Midbrain (tissue), 1 donor: ENCODE data around the gene SEZ6.

ENCODE experiments used
- DNase-seq: peaks from one replicate; lab custom pipeline; 2025; lab: John Stamatoyannopoulos, UW

The SEZ6 gene

GRCh38 chr17:28974451-28974850 is 31.4 kb downstream of the SEZ6 start:
- DNase-seq: no peak

- DNase-seq: peak; percentile 19
Measured at GRCh38 chr17:28973425-28973824, 32.4 kb downstream of the SEZ6 start.

GRCh38 chr17:28972437-28972836 is 33.4 kb downstream of the SEZ6 start:
- DNase-seq: no peak

GRCh38 chr17:28970879-28971278 is 35.0 kb downstream of the SEZ6 start:
- DNase-seq: peak; percentile 47

DNA sequence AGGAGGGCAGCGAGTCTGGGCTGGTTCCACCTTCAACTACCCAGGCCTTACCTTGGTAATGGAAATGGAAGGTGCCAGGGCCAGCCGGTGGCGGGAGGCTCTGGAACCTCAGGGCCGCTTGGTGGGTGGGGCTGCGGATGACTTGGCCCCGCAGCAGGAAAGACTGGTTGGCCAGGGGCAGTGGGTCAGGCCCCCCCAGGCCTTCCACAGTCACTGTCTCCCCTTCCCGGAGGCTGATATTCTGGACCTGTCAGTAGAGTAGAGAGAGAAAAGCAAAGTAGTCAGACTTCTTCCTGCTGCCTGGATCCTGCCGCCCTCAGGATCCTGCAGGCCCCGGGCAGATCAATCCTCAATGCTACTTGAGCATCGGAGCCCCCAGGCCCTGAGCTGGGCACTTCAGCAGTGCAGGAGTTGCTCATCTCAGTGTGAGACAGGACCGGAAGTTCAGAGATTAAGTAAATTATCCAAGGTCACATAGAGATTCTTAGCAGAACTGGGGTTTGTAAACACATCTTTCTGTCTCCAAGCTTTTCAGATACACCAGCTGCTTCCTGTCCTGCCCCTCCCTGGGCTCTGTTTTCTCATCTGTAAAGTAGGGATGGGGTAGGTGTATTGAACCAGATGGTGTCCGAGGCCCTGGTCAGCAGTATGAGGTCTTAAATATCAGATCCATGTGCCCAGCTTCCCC is 36.0 kb downstream of the SEZ6 start:
- no peak for DNase-seq

DNA sequence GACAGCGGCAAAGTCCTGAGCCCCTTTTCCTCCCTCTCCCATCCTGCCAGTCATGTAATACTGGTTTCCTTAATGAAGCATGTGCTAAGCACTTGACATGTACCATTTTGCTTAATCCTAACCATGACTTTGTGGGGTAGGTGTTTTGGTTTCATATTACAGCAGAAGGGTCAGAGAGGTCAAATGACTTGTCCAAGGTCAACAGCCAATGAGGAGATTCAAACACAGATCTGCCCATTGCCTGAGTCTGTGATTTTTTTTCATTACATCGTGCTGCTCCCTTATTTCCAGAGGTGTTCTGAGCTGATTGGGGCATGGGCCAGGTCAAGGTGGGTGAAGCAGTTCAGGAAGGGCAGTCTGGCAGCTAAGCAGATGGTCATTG is 36.9 kb downstream of the SEZ6 start:
- DNase-seq: no peak

DNA sequence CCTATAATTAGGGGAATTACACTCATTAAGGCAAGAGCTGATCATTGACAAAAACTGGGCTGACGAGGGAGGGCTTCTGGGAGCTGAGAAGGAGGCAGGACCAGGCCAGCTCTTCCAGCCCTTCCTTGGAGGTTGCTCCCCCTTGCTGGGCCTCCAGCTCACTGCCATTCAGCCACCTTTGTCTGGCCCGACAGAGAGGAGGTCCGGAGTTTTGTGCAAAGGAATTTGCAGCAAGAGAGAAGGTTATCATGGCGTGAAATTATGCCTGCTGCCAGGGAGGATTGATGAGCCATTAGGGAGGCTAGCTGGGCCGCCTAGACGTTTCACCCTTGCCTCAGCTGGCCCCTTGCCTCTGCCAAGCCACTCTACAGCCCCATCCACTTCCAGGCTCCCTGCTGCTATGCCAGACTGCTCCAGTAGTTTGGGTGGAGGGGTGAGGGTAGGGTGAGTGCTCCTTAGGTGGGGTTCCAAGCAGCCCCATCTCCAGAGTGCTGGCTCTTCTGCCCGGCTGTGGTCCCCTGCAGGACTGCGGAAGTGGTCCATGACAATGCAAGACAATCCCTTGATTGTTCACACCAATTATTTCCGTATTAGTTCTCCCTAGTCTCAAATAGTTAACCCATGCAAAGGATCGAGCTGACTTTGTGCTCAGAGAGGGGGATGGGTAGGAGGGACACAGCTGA is 37.5 kb downstream of the SEZ6 start:
- no peak for DNase-seq

DNA sequence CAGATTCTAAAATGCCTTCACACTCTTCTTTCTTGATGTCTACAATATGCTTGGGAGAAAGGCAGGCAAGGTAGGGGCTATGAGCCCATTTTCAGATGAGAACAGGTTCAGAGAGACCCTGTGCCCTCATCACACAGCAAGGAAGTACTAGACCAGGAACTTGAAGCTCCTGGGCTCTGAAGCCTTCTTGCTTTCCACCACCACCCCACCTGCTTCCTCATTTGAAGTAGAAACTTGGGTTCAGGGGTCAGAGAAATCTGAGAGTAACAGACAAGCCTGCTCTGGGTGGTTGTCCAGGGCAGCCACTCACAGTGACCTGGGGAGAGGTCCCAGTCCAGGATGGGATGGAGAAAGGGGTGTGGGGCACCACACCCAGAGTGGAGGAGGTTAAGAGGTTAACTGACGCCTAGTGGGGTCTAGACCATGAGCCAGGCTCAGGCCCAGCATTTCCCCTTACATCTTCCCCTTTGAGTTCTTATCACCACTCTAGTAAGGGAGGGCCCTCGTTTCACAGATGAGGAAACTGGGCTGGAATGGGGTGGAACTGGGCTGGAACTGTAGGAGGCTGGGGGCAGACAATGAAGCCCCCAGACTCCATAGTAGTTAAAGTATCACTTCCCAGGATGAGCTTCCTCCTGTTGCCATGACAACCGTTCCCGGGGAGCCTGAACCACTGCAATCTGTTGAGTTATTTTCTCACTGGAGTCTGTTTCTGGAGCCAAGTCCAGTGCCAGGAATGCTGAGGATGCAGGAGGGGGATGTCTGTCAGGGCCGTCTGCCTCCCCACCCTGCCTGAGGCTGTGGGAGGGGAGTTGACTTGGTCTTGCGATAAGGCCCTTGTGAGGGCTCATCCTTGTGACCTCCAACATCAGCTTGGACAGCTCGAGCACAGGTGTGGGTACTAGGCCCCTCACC is 38.4 kb downstream of the SEZ6 start:
- no peak for DNase-seq

DNA sequence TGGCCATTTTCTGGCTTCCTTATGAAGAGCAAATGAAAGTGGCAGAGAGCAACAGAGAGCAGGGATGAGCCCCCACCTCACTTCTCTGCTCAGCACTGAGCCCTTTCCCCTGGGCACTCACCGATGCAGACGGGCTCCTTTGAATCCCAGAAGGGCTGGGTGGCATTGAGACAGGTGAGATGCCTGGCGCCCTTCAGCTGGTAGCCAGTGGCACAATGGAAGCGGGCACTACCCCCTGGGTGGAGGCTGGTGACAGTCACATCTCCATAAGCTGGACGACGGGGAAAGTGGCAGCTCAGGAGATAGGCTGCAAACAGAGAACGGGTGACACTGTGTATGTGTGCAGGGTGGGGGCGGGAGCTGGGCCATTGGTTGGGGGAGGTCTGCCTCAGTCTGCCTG is 42.0 kb downstream of the SEZ6 start:
- no peak for DNase-seq

- DNase-seq: no peak
Measured at GRCh38 chr17:28963055-28963611, 42.7 kb downstream of the SEZ6 start.

- DNase-seq: no peak
Measured at GRCh38 chr17:28961391-28961790, 44.4 kb downstream of the SEZ6 start.

- no peak for DNase-seq
Measured at GRCh38 chr17:28960256-28961061, 45.4 kb downstream of the SEZ6 start.

GRCh38 chr17:28959471-28959871 is 46.4 kb downstream of the SEZ6 start:
- DNase-seq: no peak

DNA sequence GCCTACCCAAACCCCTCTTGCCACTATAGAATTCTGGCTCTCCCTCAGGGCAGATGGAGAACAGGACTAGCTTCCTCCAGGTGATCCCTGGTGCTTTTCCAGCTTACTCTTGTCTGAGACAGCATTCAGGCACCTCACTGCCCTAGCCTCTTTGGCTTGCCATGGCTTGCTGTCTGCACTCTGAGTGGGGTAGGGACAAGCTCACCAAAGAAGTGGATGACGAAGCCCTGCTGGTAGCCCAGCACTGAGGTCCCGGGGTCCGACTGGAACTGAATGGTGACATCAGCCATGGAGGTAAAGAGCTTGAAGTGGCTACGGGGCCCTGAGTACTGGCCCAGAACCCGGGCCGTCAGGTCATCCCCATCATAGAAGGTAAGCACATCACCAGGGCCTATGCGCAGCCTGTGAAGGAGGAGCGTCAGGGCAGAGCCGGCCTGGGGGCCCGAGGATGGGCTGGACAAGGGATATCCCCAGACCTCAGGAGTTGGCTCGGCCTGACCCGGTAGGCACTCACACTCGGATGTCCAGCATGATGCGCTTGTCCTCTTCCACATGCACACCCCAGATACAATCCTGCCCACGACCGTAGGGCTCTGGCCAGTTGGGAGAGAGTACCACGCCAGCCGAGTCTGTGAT is 46.9 kb downstream of the SEZ6 start:
- DNase-seq: no peak

- no peak for DNase-seq
Measured at GRCh38 chr17:28957992-28958355, 47.9 kb downstream of the SEZ6 start.

- no peak for DNase-seq
Measured at GRCh38 chr17:28957277-28957991, 48.4 kb downstream of the SEZ6 start.

DNA sequence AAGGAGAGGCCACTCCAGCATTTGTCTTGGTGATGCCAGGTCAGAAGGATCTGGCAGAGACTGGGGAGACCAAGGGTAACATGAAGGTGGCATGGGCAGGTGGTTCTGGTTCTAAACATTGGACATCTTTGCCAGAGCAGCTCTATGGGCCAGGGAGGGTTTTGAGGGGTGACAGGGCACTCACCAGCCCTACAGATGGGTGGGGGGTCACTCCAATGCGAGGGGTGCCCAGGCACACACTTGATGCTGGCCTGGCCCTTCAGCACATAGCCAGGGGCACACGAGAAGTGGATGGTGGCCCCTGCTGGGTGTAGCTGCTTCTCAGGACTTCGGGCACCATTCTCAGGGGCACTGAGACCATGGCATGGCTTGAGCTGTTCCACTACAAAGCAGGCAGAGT is 49.0 kb downstream of the SEZ6 start:
- no peak for DNase-seq

DNA sequence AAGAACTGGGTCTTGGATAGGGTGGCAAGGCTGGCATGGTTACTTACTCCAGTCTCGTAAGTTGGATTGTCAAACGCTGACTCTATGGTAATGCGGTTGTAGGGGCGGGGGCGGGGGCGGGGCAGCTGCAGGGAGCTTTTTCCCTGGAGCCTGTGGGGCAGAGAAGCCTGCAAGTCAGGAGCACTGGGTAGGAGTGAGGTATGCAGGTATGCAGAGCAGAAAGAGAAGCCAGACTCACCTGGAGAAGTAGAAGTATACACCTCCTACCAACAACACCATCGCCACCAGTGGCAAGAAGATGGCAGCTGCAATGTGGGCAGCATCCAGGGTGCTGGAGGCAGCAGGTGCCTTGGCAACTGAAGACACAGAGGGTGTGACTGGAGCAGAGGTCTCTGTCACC is 49.7 kb downstream of the SEZ6 start:
- no peak for DNase-seq

GRCh38 chr17:28955408-28955807 is 50.4 kb downstream of the SEZ6 start:
- DNase-seq: no peak

- DNase-seq: no peak
Measured at GRCh38 chr17:28954886-28955285, 50.9 kb downstream of the SEZ6 start.
